ENCODE data around the gene EIF5A.

DNA sequence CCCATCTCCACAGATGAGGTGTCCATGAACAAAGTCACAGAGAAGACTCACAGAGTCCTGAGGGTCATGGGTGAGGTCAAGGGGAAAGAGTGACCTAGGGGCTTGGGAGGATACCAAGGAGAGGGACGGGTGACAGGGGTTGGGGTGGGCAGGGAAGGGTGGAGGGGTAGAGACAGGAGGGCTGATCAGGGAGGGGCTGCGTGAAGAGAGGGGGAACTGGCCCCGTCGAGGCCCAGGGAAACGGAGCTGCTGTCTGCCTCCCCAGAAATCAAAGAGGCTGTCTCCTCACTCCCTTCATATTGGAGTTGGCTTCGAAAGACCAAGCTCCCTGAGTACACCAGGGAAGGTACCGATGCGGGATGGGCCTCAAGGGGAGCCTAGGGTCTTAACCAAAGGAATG, 48.1 kb downstream of the EIF5A start:
- TF ChIP-seq, protein P1, sequence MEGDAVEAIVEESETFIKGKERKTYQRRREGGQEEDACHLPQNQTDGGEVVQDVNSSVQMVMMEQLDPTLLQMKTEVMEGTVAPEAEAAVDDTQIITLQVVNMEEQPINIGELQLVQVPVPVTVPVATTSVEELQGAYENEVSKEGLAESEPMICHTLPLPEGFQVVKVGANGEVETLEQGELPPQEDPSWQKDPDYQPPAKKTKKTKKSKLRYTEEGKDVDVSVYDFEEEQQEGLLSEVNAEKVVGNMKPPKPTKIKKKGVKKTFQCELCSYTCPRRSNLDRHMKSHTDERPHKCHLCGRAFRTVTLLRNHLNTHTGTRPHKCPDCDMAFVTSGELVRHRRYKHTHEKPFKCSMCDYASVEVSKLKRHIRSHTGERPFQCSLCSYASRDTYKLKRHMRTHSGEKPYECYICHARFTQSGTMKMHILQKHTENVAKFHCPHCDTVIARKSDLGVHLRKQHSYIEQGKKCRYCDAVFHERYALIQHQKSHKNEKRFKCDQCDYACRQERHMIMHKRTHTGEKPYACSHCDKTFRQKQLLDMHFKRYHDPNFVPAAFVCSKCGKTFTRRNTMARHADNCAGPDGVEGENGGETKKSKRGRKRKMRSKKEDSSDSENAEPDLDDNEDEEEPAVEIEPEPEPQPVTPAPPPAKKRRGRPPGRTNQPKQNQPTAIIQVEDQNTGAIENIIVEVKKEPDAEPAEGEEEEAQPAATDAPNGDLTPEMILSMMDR (IDR thresholded peaks at IDR 0.05): no peak
- no peak for TF ChIP-seq POLR2A (IDR thresholded peaks at IDR 0.05)
